Lower lobe of right lung (tissue), 2 donors: Measurements from ENCODE around the gene CIAO3. TPM values are rescaled to one million over a fixed set of nuclear protein-coding genes. Genes with fewer than 3 reads are reported as not detected.

ENCODE experiments used
- ATAC-seq, 2 donors: fragments of 200-7000 bp; cut with Tn5 transposase; one replicate each; pipeline ENCODE4 v1.9.1; 2020 to 2022; ENCODE audit warnings: mild to moderate bottlenecking in 2 of 2, moderate library complexity in 2 of 2
- DNase-seq: peaks from one replicate; pipeline ENCODE4 v3.0.0-alpha.2; 2020
- H3K27ac ChIP-seq: fragments of 200-600 bp; one replicate; pipeline ENCODE4 v1.8.0; 2022
- H3K27me3 ChIP-seq: fragments of 200-600 bp; one replicate; pipeline ENCODE4 v1.8.0; 2022; ENCODE audit warnings: low read depth
- H3K36me3 ChIP-seq: fragments of 200-600 bp; one replicate; pipeline ENCODE4 v1.8.0; 2022; ENCODE audit warnings: mild to moderate bottlenecking
- H3K4me1 ChIP-seq: fragments of 200-600 bp; one replicate; pipeline ENCODE4 v1.8.0; 2022
- H3K4me3 ChIP-seq: fragments of 200-600 bp; one replicate; pipeline ENCODE4 v1.8.0; 2022; ENCODE audit warnings: mild to moderate bottlenecking
- H3K9me3 ChIP-seq: fragments of 200-600 bp; one replicate; pipeline ENCODE4 v1.8.0; 2022
- intact Hi-C: fragments of 100-400 bp; cut with DNase I; formaldehyde crosslinking; loops from one replicate; pipeline ENCODE4 v1.11.0; 2022
- total RNA-seq: library from RNA; stranded (reverse); fragmentation: NEBNext Ultra II Directional; extraction: Animal tissue kit (Norgen Biotek cat#: 25700); gene quantifications from one replicate; pipeline ENCODE4 v1.2.1, GENCODE V29; 2021
- TF ChIP-seq, protein P1 (sequence below): fragments of 200-600 bp; IDR thresholded peaks from one replicate; pipeline ENCODE4 v1.8.0; 2022; ENCODE audit warnings: antibody characterized with exemption, mild to moderate bottlenecking
- donor health status: DM: no; HTN: yes; CAD: no; lungs with severe emphysema.

The CIAO3 gene
- total RNA-seq, 1 donor from 2014 or later, result 24.3 TPM

DNA sequence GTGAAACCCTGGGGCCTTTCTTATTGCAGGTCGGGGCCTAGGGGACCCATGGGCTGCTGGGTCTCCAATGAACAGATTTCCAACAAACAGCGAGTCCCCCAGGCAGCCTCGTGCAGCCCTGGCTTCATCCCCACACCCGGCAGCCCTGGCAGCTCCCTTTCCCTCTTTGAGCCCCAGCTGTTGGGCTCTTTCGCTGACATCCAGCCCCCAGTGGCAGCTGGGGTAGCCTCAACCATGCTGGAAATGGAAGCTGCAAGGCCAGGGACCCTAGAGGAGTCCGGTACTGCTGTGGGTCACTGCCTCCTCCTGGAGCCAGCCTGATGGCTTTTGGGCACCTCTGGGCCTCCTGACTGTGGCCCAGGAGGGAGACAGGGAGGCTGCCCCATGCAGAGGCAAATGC, 41.5 kb upstream of the CIAO3 start:
- H3K27me3 ChIP-seq, result peaks cover 47% of the 10 kb centered on the region
- intact Hi-C loops, result no loop called here
- ATAC-seq, result no peak

DNA sequence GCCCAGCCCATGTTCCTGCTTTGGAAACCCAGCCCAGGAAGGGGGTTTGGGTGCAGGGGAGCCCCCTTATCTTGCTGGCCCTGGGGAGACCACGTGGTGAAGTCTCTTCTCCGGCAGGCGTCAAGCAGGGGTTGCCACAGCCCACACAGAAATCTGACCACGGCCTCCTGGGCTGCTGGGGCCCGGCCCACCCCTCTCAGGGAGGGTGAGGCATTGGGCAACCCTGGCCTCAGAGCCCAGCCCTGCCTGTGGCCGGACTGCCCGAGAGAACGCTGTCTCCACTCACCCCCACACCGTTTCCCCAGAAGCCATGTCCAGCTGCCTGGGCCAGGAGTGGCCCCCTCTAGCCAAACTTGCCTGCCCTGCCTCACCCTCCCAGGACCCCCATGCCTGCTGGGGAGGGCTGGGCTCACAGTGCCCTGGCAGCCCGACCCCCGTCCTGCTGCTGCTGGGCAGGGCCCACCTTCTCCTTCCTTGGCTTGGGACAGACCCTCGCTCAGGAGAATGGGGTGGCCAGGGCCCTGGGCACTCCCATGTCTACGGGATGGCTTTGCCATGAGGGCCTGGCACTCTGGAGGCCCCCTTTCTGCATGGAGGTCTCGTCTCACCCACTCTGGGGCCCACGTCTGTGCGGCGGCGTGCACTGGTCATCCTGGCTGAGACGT, 40.7 kb upstream of the CIAO3 start:
- Histone ChIP-seq H3K27me3 (peaks cover 47% of the 10 kb centered on the region), H3K9me3 (no peaks in the 10 kb centered on the region), H3K36me3 (peaks cover 9% of the 10 kb centered on the region), H3K27ac (no peak overlapping the region), H3K4me1 (peaks cover 4% of the 10 kb centered on the region), H3K4me3 (no peak overlapping the region)
- intact Hi-C loops, result no loop called here
- ATAC-seq (no peak), DNase-seq (no peak)
- TF ChIP-seq, protein P1, sequence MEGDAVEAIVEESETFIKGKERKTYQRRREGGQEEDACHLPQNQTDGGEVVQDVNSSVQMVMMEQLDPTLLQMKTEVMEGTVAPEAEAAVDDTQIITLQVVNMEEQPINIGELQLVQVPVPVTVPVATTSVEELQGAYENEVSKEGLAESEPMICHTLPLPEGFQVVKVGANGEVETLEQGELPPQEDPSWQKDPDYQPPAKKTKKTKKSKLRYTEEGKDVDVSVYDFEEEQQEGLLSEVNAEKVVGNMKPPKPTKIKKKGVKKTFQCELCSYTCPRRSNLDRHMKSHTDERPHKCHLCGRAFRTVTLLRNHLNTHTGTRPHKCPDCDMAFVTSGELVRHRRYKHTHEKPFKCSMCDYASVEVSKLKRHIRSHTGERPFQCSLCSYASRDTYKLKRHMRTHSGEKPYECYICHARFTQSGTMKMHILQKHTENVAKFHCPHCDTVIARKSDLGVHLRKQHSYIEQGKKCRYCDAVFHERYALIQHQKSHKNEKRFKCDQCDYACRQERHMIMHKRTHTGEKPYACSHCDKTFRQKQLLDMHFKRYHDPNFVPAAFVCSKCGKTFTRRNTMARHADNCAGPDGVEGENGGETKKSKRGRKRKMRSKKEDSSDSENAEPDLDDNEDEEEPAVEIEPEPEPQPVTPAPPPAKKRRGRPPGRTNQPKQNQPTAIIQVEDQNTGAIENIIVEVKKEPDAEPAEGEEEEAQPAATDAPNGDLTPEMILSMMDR, result no peak

More for the DNA sequence above, 41.5 kb upstream of the CIAO3 start:
- Histone ChIP-seq H3K27ac (no peak overlapping the region), H3K4me3 (no peak overlapping the region), H3K4me1 (peaks cover 11% of the 10 kb centered on the region), H3K9me3 (no peaks in the 10 kb centered on the region), H3K36me3 (peaks cover 12% of the 10 kb centered on the region)
- no peak for DNase-seq
- TF ChIP-seq, protein P1, result no peak

DNA sequence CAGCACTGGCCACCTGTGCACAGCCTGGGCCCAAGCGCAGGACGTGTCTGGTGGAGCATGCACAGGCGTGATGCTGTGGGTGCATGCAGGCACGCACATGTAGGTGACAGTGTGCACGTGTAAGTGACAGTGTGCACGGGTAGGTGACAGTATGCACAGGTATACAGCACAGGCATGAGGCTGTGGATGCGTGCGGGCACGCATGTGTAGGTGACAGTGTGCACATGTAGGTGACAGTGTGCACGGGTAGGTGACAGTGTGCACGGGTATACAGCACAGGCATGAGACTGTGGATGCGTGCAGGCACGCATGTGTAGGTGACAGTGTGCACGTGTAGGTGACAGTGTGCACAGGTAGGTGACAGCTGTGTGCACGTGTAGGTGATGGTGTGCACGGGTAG, 39.5 kb upstream of the CIAO3 start:
- Histone ChIP-seq H3K27me3 (peaks cover 54% of the 10 kb centered on the region), H3K27ac (no peak overlapping the region), H3K9me3 (no peaks in the 10 kb centered on the region), H3K4me3 (no peak overlapping the region), H3K36me3 (no peaks in the 10 kb centered on the region), H3K4me1 (peaks cover 4% of the 10 kb centered on the region)
- TF ChIP-seq, protein P1, result no peak
- intact Hi-C loops, result no loop called here
- no peak for ATAC-seq
- DNase-seq, result no peak

DNA sequence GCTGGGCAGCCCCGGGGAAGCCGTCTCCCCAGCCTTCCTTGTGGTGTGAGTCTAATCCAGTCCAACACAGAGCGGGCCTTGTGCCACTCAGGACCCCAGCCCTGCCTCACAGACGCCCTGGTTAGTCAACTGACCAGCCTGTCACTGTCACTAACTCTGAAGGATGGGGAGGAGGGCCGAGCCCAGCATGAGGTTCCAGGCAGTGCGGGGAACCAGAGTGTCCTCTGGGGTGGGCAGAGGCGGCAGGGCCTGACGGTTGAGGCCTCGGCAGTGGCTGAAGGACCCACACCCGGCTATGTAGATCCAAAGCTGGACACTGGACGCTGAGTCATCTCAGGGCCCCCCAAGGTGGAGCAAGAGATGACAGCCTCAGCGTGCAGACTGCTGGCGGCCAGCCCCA, 38.8 kb upstream of the CIAO3 start:
- H3K9me3 ChIP-seq, result no peaks in the 10 kb centered on the region
- H3K36me3 ChIP-seq, result no peaks in the 10 kb centered on the region
- ATAC-seq, result no peak
- H3K4me1 ChIP-seq, result peaks cover 4% of the 10 kb centered on the region
- TF ChIP-seq, protein P1, result no peak
- H3K4me3 ChIP-seq, result no peak overlapping the region
- peaks cover 56% of the 10 kb centered on the region for H3K27me3 ChIP-seq
- no peak for DNase-seq
- H3K27ac ChIP-seq, result no peak overlapping the region
- intact Hi-C loops, result no loop called here

DNA sequence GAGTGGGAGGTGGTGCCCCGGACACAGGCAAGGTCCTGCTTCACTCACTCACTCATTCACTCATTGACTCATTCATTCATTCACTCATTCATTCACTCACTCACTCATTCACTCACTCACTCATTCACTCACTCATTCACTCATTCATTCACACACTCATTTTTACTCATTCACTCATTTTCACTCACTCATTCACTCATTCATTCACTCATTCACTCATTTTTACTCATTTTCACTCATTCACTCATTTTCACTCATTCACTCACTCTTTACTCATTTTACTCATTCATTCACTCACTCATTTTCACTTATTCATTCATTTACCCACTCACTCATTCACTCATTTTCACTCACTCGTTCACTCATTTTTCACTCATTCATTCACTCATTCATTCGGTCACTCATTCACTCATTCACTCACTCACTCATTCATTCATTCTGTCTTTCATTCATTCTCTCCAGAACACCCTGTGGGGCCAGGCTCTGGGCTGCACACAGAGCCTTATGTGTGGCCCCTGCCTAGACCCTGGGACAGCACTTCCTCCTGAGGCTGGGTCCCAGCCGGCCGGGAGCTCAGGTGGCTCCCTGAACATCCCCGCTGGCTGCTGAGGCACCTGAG, 38.2 kb upstream of the CIAO3 start:
- intact Hi-C loops, result no loop called here

More for the DNA sequence above, 38.2 kb upstream of the CIAO3 start:
- ATAC-seq (no peak), DNase-seq (no peak)
- Histone ChIP-seq H3K4me1 (peaks cover 4% of the 10 kb centered on the region), H3K4me3 (no peak overlapping the region), H3K9me3 (no peaks in the 10 kb centered on the region), H3K27me3 (peaks cover 61% of the 10 kb centered on the region), H3K36me3 (no peaks in the 10 kb centered on the region), H3K27ac (no peak overlapping the region)
- TF ChIP-seq, protein P1, result no peak
